Gastroesophageal sphincter (tissue), 3 donors: Measurements from ENCODE around the gene TACC3.

ENCODE experiments used
- CTCF ChIP-seq, 4 experiments: fragments of 200-600 bp in 2 of 4; fragments of 450-650 bp in 2 of 4; sonication (generic) in 1 of 4; IDR thresholded peaks; one replicate each; pipeline ENCODE4 v1.5.1; 2017 to 2019; ENCODE audit warnings: antibody characterized with exemption in 4 of 4, mild to moderate bottlenecking in 2 of 4, moderate library complexity in 2 of 4
- POLR2A ChIP-seq, 2 donors: fragments of 450-650 bp; IDR thresholded peaks; one replicate each; pipeline ENCODE4 v1.6.1; 2017; ENCODE audit warnings: antibody characterized with exemption in 2 of 2, mild to moderate bottlenecking in 2 of 2, moderate library complexity in 1 of 2

- TF ChIP-seq CTCF (IDR thresholded peaks at IDR 0.05) (no peak), POLR2A (IDR thresholded peaks at IDR 0.05) (no peak)
These were observed 67.1 kb downstream of the TACC3 start for GRCh38 chr4:1788254-1788973.
